Rectal smooth muscle tissue (tissue), 1 donor: ENCODE data around the gene TCTA.
"Not testable (repeated sequence)": the region's sequence is repeated elsewhere in the genome, so short reads cannot be mapped to it uniquely, and the experiment has no call there.

Experiments
- H3K27ac ChIP-seq: one replicate; pipeline ENCODE4 v1.7.0; 2013; ENCODE audit warnings: low read depth, low read length, inconsistent platforms
- H3K27me3 ChIP-seq: one replicate; pipeline ENCODE4 v1.7.0; 2013; ENCODE audit warnings: low read length; ENCODE audit not compliant: control insufficient read depth, insufficient read depth
- H3K36me3 ChIP-seq: one replicate; pipeline ENCODE4 v1.7.0; 2013; ENCODE audit warnings: low read length; ENCODE audit not compliant: control insufficient read depth, insufficient read depth
- H3K4me1 ChIP-seq: one replicate; pipeline ENCODE4 v1.7.0; 2013; ENCODE audit warnings: low read length; ENCODE audit not compliant: control insufficient read depth, insufficient read depth
- H3K4me3 ChIP-seq: one replicate; pipeline ENCODE4 v1.7.0; 2013; ENCODE audit warnings: low read length
- H3K9ac ChIP-seq: one replicate; pipeline ENCODE4 v1.7.0; 2013; ENCODE audit warnings: low read length

The TCTA gene

GRCh38 chr3:49391310-49391709 lies 20.9 kb upstream of the TCTA start:
- not testable (repeated sequence) for H3K9ac ChIP-seq, H3K4me3 ChIP-seq, H3K4me1 ChIP-seq, H3K36me3 ChIP-seq, H3K27me3 ChIP-seq, H3K27ac ChIP-seq

DNA sequence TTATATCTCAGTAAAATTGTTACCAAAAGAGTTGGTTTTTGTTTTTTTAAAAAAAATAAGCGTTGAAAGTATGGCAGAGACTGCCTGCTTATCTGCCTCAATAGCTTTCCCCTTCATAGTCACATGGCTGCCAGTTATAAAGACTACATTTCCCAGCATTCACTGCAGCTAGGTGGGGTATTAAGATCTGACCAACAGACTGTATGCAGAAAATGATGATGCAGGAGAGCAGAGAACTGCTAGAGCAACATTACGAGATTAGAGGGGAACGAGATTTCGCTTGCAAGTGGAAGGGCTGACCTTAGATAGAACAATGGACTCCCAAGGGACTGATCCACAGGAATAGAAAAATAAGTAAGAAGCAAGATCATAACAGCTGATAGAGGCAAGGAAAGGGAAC lies 14.8 kb upstream of the TCTA start:
- Histone ChIP-seq H3K9ac (no peak overlapping the region), H3K27me3 (no peaks in the 10 kb centered on the region), H3K4me3 (no peak overlapping the region), H3K27ac (no peak overlapping the region), H3K4me1 (peaks cover 4% of the 10 kb centered on the region), H3K36me3 (peaks cover 4% of the 10 kb centered on the region)

DNA sequence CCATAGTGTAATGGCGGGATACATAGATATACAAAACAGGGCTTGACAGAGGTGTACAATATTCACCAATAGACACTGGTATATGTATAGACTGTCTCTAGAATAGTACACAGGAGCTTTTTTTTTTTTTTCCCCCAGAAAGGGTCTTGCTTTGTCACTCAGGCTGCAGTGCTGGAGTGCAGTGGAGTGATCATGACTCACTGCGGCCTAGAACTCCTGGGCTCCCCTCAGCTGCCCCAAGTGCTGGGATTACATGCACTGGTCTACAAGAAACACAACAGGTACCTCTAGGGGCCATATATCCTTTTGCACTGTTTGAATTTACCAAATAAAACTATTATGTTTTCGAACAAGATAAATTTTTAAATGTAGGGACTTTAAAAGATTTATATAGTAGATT lies 12.8 kb upstream of the TCTA start:
- Histone ChIP-seq H3K4me1 (peaks cover 4% of the 10 kb centered on the region), H3K4me3 (no peak overlapping the region), H3K27ac (no peak overlapping the region), H3K36me3 (peaks cover 4% of the 10 kb centered on the region), H3K27me3 (no peaks in the 10 kb centered on the region), H3K9ac (no peak overlapping the region)

- H3K27ac ChIP-seq: no peak overlapping the region
- H3K27me3 ChIP-seq: no peaks in the 10 kb centered on the region
- H3K36me3 ChIP-seq: no peaks in the 10 kb centered on the region
- peaks cover 8% of the 10 kb centered on the region for H3K4me1 ChIP-seq
- no peak overlapping the region for H3K9ac ChIP-seq
- no peak overlapping the region for H3K4me3 ChIP-seq
Observed at GRCh38 chr3:49401766-49402165, 10.5 kb upstream of the TCTA start.

DNA sequence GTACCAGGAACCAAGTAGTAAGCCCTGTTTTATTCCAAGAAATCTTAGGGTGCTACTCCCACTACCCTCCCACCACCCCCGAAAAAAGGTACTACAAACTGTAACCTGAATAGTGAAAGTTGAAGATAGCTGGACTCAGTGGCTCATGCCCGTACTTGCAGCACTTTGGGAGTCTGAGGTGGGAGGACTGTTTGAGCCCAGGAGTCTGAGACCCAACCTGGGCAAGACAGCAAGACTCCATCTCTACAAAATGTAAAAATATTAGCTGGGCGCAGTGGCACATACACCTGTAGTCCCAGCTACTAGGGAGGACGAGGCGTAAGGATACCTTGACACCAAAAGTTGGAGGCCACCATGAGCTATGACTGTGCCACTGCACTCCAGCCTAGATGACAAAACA lies 8.3 kb upstream of the TCTA start:
- Histone ChIP-seq H3K27me3 (no peaks in the 10 kb centered on the region), H3K4me3 (no peak overlapping the region), H3K27ac (no peak overlapping the region), H3K4me1 (peaks cover 8% of the 10 kb centered on the region), H3K36me3 (no peaks in the 10 kb centered on the region), H3K9ac (no peak overlapping the region)

DNA sequence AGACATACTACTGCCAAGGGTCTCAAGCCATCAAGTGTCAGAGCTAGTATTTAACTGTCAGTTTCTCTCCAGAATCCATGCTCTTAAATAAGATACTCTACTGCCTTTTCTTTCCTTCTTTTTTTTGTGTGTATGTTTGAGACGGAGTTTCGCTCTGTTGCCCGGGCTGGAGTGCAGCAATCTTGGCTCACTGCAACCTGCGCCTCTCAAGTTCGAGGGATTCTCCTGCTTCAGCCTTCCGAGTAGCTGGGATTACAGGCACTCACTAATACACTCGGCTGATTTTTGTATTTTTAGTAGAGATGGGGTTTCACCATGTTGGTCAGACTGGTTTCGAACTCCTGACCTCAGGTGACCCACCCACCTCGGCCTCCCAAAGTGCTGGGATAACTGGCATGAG lies 6.7 kb upstream of the TCTA start:
- H3K9ac ChIP-seq, H3K36me3 ChIP-seq, H3K27me3 ChIP-seq: not testable (repeated sequence)
- Histone ChIP-seq H3K4me1 (peaks cover 21% of the 10 kb centered on the region), H3K4me3 (peak overlapping the region; percentile 27), H3K27ac (peak overlapping the region; percentile 55)

GRCh38 chr3:49406571-49407565 lies 5.4 kb upstream of the TCTA start:
- Histone ChIP-seq H3K27me3 (no peaks in the 10 kb centered on the region), H3K36me3 (no peaks in the 10 kb centered on the region), H3K4me1 (peaks cover 18% of the 10 kb centered on the region), H3K27ac (no peak overlapping the region), H3K4me3 (no peak overlapping the region), H3K9ac (no peak overlapping the region)

- Histone ChIP-seq H3K4me3 (peak overlapping the region; percentile 70), H3K27ac (peak overlapping the region; percentile 94), H3K36me3 (no peaks in the 10 kb centered on the region)
Observed at GRCh38 chr3:49410066-49410845, 2.0 kb upstream of the TCTA start.

GRCh38 chr3:49410846-49411534 lies 1.2 kb upstream of the TCTA start:
- Histone ChIP-seq H3K27ac (peak overlapping the region; percentile 94), H3K27me3 (no peaks in the 10 kb centered on the region), H3K9ac (peak overlapping the region; percentile 93), H3K36me3 (peaks cover 3% of the 10 kb centered on the region), H3K4me3 (peak overlapping the region; percentile 70), H3K4me1 (peaks cover 21% of the 10 kb centered on the region)

More at GRCh38 chr3:49410066-49410845, 2.0 kb upstream of the TCTA start:
- H3K9ac ChIP-seq: no peak overlapping the region
- peaks cover 24% of the 10 kb centered on the region for H3K4me1 ChIP-seq
- H3K27me3 ChIP-seq: no peaks in the 10 kb centered on the region

DNA sequence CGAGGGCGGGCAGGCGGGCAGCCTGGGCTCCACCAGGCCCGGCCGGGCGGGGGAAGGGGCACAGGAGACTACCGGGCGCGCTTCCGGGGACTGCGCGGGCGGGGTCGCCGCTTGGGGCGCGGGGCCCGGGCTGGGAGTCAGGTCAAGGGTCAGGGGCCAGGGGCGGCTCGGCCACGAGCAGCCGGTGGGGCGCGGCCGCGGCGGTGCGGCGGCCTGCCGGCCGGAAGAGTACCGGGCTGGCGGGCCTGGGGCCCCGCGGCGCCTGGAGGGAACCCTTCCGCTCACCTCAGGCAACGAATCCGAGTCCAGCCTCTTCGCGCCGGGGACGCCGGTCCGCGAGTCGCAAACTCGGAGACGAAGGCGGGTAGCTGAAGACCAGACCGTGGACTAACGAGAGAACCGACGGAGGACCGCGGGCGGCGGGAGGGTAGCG lies 672 bp upstream of the TCTA start:
- no peaks in the 10 kb centered on the region for H3K27me3 ChIP-seq
- peak overlapping the region; percentile 70 for H3K4me3 ChIP-seq
- H3K27ac ChIP-seq: peak overlapping the region; percentile 94
- peak overlapping the region; percentile 93 for H3K9ac ChIP-seq
- peaks cover 3% of the 10 kb centered on the region for H3K36me3 ChIP-seq
- peaks cover 21% of the 10 kb centered on the region for H3K4me1 ChIP-seq

- Histone ChIP-seq H3K4me3 (peak overlapping the region; percentile 98), H3K4me1 (peaks cover 21% of the 10 kb centered on the region), H3K27ac (peak overlapping the region; percentile 94), H3K27me3 (no peaks in the 10 kb centered on the region), H3K9ac (peak overlapping the region; percentile 60), H3K36me3 (peaks cover 3% of the 10 kb centered on the region)
Observed at GRCh38 chr3:49412632-49413337, 562 bp downstream of the TCTA start.
